NCI-H446 treated with DMSO at 0.1 percent for 48 hours (cell line): ENCODE measurements around the gene HSD17B4.
"Not testable (repeated sequence)": the region's sequence is repeated elsewhere in the genome, so short reads cannot be mapped to it uniquely, and the experiment has no call there.

Experiments
- DNase-seq: peaks from one replicate; lab custom pipeline; 2025; lab: John Stamatoyannopoulos, UW

Gene HSD17B4, protein sequence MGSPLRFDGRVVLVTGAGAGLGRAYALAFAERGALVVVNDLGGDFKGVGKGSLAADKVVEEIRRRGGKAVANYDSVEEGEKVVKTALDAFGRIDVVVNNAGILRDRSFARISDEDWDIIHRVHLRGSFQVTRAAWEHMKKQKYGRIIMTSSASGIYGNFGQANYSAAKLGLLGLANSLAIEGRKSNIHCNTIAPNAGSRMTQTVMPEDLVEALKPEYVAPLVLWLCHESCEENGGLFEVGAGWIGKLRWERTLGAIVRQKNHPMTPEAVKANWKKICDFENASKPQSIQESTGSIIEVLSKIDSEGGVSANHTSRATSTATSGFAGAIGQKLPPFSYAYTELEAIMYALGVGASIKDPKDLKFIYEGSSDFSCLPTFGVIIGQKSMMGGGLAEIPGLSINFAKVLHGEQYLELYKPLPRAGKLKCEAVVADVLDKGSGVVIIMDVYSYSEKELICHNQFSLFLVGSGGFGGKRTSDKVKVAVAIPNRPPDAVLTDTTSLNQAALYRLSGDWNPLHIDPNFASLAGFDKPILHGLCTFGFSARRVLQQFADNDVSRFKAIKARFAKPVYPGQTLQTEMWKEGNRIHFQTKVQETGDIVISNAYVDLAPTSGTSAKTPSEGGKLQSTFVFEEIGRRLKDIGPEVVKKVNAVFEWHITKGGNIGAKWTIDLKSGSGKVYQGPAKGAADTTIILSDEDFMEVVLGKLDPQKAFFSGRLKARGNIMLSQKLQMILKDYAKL

DNA sequence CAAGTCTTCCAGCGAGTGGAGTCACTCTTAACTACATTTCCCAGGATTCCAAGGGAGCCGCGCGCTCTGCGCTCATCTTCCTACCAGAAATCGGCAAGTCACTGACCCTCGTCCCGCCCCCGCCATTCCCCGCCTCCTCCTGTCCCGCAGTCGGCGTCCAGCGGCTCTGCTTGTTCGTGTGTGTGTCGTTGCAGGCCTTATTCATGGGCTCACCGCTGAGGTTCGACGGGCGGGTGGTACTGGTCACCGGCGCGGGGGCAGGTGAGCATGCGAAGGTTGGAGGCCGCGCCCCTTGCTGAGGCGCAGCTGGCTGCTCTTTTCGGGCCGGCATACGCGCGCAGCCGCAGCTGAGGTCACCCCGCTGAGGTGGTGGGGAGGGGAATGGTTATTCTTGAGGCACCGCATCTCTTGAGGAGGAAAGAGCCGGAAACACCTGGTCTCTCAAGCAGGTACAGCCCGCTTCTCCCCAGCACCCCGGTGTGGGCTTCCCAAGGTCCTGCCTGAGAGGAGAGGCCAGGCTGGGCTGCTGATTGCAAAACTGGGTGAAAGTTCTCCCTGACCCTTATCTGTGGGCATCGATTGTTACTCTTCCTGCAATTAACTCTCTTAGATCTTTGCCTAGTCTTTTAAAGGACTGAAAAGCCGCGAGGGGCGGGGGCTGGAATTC lies at the start of gene HSD17B4:
TSS of gene HSD17B4 (plus strand) at position 125 of the 667 bp plus-strand sequence. CDS start at position 204, 79 bp downstream.
- DNase-seq: peak; percentile 77

DNA sequence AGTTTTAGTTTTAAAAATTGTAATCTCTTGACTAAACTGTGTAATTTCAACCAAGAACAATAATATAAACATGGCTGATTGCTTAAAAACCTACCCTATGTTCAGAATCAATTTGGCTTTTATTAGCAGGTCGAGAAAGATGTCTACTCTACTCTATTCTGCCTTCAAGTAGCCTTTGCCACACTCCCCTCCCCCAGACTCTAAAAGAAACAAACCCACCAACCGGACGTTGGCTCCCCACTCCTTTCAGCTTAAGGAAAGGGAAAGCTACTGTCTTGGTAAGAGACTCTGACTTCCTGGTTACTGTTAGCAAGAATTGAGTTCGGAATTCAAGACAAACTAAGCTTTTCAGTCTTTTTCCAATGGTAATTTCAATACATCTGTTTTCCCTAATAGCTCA lies 49.7 kb upstream of the HSD17B4 start:
- DNase-seq: no peak

DNA sequence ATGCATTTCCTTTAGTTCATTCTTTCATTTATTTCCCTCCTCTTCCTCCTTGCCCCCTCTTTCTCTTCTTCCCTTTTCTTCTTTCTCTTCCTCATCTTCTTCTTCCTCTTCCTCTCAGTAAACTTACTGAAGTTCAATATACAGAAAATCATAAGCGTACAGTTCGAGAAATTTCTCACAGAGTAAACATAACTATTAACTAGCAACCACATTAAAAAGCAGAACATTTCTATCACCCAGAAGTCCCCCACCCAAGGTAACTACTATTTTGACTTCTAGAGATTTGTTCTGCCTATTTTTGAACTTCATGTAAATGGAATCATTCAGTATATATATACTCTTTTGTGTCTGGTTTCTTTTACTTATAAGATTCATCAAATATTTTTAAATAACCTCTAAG lies 48.3 kb upstream of the HSD17B4 start:
- no peak for DNase-seq

DNA sequence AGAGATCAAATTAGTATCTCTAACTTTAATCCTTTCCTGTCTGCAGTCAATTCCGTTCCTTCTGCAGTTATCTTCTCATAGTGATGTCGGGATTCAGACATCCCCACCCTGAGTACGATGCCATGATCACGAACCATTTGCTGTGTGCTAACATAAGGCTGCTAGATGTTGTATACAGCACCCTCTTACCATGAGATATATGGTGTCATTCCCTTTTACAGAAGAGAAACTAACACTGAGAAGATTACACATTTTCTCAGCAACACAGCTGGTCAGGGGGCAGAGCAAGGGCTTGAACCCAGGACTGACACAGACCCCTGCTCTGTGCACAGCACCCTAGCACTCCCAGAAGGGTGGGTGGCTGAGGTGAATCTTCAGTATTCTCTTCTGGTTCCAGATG lies 46.9 kb upstream of the HSD17B4 start:
- DNase-seq: no peak

DNA sequence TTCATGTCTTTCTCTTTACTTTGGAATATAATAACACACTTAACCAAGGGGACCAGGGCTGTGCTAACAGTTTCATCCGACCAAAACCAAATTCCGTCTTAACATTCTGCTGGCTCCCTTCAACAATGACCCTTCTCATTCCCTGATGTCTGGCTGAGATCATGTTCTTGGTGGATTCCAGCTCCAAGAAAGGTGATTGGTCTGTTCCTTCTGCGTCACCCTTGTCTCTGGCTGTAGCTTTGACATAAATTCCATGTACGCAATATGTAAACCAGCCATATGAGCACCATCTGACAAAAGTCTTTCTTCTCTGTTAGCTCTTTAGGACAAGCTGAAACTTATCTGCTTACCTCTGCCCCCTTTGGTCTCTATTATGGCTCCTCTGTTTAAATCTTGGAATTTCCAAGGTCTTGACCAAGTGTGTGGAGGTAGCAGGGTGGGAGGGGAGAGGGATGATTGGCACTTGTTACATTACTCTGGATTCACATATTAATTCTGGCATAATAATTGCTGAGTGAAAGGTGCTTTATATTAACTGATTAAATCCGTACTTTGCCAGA lies 45.7 kb upstream of the HSD17B4 start:
- no peak for DNase-seq

DNA sequence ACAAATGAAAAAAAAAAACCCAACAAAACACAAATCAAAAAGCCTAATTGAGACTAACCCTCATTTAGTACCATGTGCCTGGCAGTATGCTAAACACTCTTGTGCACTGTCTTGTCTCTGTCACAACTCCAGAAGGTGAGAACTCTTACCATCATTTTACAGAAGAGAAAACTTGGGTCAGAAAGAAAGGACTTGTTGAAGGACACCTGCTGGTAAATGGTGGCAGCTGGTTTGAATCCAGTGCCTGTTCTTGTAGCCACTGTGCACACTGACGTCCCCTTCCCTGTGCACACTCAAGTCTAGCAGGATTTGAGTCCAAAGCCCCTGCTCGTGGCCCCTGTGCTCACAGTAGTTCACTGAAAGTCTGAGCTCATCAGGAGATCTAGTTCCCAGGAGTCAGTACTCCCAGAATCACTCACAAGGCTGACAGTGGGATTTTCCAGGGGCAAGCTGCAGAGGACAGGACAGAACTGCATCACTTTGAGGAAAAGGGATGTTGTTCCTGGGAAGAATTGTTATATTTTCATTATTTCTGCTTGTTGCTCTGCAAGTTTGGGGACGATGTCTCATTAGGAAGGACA lies 43.0 kb upstream of the HSD17B4 start:
- no peak for DNase-seq

DNA sequence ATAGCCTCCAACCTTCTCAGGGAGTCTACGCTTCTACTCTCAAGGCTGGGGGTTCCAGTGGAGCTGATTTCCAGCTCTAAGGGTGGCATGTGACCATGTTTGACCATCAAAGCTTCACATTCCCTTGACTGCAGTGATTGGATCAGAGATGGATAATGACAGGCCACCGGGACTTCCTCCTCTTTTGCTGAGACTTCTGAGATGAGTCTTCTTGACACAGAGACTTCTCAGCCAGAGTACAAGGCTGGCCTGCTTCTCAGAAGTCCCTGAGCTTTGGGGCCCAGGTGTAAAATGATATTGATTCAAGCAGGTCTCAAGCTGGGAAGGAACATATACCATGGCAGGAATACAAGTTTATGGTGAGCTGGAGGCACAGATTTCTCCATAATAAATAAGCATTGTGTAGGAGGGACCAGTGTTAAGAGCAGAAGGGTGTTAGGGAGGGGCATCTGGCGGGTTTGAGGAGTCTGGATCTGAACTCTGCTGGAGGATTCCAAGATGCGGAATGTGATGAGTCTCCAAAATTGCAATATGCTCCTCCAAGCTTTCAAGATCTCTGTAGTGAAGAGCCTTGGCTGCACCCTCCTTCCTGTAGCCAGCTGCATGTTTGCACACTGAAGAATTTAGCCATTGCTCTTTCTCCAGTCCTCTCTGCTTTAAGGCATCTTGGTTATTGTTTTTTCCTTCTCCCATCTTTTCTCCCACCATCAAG lies 41.7 kb upstream of the HSD17B4 start:
- DNase-seq: no peak

DNA sequence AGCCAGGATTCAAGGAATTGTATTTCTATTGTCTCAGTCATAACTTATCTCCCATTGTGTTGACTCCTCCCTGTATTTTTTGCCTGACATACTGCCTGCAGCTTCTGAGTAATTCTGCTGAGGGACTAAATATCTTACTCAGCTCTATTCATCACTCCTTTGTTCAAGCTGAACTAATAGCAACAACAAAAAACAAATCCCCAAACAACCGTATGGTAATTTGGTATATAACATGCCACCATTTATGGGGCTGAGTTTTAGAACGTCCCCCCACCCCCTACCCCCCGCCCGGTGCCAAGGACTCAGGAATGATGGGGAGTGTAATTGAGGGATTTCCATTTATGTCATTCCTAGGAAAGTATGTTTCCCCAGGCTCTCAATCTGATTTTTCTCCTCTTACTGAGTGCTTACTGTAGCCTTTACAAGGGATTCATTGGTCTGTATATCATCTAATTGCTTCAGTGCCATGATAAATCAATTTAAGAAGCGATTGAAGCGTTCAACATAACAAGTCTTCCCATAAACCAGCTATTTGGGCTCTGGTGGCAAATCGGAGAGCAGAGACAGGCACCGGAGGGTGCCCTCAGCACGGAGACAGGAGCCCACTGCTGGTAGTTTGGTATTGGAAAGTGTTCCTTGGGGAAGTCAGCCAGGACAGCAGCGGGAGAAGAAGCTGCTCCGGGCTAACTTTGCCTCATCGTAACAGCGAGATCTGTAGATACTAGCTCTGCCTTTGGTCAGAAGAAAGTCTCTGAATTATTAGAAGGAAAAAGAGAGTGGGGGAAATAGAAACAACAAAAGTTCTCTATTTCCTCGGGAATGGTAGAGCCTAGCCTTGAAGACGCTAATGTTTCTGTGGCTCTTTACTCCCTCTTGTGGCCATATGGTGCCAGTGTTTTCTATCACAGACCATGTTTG lies 40.7 kb upstream of the HSD17B4 start:
- DNase-seq: peak; percentile 74

DNA sequence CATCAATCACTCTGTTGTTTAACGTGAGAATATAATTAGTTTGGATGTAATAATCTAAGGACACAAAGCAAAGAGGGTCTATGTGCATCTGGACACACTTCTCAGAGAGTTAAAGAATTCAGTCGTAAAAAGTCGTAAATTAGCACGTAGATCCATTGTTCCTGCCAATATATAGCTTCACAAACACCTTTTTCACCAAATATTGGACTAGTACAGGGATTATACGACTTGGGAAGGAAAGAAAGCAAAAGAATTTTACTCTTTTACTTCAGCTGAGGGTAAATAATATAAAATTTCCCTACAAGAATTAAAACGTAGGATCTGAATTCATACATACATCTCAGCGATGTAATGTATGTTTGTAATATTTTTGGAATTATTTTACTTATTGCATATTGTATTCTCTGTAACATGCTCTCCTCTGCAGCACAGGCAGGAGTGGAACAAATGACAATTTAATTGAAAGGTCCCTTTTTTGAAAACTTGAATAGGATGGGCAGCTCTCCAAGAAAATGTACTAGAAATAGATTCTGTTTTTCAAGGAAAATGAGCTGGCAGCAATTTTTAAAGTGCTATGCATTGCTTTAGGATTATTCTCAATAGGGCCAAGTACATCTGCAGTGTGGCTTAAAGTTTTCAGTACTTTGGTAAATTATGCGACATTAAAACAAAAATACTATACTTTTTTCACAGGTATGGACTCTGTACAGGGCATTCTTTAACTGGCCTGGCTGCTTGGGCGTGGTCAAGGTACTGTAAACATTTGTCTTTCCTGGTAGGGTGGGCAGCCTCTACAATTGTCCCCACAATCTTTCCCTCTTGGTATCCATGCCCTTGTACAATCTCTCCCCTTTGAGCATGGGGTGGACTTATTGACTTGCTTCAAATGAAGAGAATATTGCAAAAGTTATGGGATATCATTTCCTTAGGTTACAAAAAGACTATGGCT lies 39.7 kb upstream of the HSD17B4 start:
- DNase-seq: no peak

DNA sequence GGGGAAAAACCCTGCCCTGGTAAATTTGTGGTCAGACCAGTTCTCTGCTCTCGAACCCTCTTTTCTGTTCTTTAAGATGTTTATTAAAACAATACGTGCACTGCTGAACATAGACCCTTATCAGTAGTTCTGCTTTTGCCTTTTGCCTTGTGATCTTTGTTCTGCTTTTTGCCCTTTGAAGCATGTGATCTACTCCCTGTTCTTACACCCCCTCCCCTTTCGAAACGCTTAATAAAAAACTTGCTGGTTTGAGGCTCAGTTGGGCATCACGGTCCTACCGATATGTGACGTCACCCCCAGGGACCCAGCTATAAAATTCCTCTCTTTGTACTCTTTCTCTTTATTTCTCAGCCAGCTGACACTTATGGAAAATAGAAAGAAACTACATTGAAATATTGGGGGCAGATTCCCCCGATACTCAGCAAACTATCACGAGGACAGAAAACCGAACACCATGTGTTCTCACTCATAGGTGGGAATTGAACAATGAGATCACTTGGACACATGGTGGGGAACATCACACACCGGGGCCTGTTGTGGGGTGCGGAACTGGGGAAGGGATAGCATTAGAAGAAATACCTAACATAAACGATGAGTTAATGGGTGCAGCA lies 38.1 kb upstream of the HSD17B4 start:
- DNase-seq: not testable (repeated sequence)

DNA sequence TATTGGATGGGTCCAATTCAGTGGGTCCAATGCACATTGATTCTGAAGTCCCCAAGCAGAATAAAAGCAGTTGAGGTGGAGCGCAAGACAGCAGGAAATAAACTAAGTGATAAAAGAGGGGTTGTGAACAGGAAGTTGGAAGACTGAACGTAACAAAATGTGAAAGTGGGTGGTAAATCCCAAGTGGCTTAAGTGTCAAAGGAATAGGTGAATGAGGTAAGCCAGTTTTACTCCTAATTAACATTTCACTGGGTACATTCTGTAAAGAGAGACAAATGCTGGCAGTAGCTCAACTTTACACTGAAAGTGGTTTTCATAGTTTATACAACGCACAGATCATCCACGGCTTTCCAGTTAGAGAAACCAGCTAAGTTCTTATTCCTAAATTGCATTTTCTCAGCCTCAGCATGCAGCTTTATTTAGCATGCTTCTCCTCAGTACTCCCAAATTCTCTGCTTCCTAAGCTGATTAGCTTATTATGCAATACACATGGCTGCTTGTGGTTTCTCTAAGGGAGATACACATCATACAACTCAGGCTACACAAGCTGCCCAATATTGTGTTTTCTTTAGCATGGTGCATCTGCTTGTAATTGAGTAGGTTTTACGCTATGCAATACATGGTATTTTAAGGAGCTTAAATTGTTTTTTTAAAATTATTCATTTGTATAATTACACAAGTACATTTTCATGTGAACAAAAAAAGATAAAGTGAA lies 34.2 kb upstream of the HSD17B4 start:
- DNase-seq: no peak

DNA sequence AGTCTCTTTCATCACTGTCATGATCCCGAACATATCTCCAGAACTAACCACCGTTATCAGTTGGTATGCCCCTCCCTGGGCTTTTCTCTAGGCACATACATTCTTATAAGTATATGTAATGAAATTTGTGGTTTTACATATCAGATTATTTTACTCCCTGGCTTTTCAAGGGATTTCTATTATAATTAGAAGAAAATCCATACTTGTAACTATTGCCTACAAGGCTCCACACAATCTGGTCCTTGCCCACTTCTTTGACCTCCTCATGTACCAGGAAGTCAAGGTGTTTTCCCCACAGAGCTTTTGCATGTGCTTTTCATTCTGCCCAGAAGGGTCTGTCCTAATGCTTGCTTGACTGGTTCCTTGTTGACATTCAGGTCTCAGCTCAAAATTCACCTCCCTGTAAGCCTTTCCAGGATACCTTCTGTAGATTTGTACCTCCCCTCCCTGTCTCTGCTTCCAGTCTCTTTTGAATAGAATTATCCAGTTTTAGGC lies 33.6 kb upstream of the HSD17B4 start:
- DNase-seq: no peak

DNA sequence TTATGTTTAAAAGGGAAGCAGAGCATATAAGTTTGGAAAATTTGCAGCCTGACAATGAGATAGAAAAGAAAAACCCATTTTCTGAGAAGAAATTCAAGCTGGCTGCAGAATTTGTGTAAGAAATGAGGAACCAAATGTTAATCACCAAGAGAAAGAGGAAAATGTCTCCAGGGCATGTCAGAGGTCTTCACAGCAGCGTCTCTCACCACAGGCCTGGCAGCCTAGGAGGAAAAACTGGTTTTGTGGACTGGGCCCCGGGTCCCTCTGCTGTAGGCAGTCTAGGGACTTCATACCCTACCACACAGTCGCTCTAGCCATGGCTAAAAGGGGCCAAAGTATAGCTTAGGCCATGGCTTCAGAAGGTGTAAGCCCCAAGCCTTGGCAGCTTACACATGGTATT lies 32.1 kb upstream of the HSD17B4 start:
- no peak for DNase-seq

DNA sequence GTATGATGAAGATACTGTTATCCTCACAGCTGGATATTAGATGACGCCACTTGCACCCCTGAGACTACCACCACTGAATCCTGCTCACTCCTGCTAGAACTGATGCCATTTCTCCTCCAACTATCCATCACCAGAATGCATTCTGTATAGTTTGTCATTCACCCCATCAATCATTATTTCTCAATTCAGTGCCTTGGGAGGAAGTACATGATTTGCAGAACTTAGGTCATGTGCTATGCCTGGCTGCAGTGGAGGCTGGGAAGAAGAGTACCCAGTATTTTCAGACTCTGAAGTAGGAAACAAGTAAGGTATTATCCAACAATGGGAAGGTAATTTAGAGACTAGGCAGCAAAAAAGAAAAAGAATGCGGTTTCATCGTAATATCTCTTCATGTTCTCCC lies 26.2 kb upstream of the HSD17B4 start:
- no peak for DNase-seq

DNA sequence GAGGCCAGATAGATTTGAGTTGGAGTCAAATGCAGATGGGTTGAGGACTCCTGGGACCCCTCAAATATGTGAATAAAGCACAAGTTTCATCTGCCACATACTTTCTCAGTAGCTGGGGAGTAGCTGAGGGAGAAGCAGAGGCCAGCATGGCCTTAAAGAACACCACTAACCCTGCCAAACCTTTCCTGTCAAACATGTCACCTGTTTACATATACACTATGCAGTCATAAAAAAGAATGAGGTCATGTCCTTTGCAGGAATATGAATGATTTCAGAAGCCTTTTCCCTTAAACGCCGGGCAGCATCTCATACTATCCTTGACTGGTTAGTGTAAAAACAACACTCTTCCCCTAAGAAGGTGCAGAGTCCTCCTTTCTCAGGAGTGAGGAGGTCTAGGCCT lies 25.2 kb upstream of the HSD17B4 start:
- no peak for DNase-seq

DNA sequence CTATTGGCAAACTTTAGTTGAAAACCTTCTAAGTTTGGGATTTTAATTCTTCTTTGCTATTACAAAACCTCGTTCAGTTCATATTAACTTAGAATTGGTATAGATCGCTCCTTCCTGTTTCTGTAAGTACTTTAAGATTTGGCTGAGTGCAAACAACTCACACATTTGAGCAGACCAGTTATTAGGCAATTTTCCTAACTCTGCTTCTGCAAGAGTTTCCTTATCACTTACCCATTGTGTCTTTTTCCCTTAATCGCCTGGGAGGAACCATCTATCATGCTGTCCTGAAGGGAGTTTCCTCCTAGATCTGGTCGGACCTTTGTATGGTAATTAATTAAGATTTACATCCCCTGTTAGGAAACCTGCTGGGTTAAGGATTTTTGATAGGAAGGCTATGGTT lies 24.7 kb upstream of the HSD17B4 start:
- DNase-seq: not testable (repeated sequence)

DNA sequence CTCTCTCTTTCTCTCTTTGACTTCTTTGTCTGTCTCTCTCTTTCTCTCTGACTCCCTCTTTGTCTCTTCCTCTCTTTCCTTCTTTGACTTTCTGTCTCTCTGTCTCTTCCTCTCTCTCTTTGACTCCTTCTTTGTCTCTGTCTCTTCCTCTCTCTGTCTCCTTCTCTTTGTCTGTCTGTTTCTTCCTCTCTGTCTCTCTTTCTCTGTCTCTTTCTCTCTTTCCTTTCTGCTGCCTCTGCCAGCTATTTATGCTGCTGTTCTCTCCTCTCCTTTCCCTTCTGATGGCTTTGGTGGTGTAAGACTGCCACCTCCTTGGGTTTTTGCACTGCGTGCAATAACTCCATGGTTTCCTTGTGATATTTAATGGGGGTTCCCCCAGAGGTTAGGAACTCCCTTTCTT lies 24.1 kb upstream of the HSD17B4 start:
- not testable (repeated sequence) for DNase-seq

DNA sequence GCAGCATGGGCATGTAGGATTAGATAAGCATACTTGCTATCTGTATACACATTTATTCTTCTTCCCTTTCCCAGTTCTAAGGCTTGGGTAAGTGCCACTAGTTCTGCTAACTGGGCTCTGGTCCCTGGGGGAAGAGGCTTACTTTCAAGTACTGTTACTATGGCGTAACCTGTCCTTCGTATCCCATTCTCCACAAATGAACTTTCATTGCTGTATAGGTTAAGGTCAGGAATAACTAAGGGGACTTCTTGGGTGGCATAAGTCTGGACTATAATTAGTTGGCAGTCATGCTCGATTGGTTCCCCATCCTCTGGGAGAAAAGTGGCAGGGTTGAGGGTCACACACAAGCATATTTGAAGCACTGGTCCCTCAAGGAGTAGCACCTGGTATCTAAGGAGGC lies 23.7 kb upstream of the HSD17B4 start:
- DNase-seq: not testable (repeated sequence)
